HG03565 (cell line): Measurements from ENCODE around the gene NDUFA5.
"Not testable (repeated sequence)": the region's sequence is repeated elsewhere in the genome, so short reads cannot be mapped to it uniquely, and the experiment has no call there.

Source experiments
- ATAC-seq: cut with Tn5 transposase; IDR thresholded peaks from one replicate; pipeline ENCODE4 v1.9.1; 2021; ENCODE audit warnings: mild to moderate bottlenecking, moderate library complexity; ENCODE audit not compliant: unreplicated experiment

NDUFA5 gene

GRCh38 chr7:123558289-123558874, 764 bp upstream of the NDUFA5 start:
- ATAC-seq: no peak

GRCh38 chr7:123557016-123557397, 611 bp downstream of the NDUFA5 start:
- ATAC-seq: no peak

- ATAC-seq: no peak
Measured at GRCh38 chr7:123555484-123555883, 2.1 kb downstream of the NDUFA5 start.

GRCh38 chr7:123553159-123553558, 4.5 kb downstream of the NDUFA5 start:
- ATAC-seq: no peak

- ATAC-seq: no peak
Measured at GRCh38 chr7:123552641-123553040, 5.0 kb downstream of the NDUFA5 start.

- not testable (repeated sequence) for ATAC-seq
Measured at GRCh38 chr7:123552134-123552533, 5.5 kb downstream of the NDUFA5 start.

- ATAC-seq: no peak
Measured at GRCh38 chr7:123548406-123548805, 9.2 kb downstream of the NDUFA5 start.

- no peak for ATAC-seq
Measured at GRCh38 chr7:123539871-123540270, 17.7 kb downstream of the NDUFA5 start.

- ATAC-seq: no peak
Measured at GRCh38 chr7:123538897-123539296, 18.7 kb downstream of the NDUFA5 start.

- no peak for ATAC-seq
Measured at GRCh38 chr7:123538189-123538714, 19.4 kb downstream of the NDUFA5 start.

GRCh38 chr7:123537026-123537642, 20.5 kb downstream of the NDUFA5 start:
- no peak for ATAC-seq

- ATAC-seq: no peak
Measured at GRCh38 chr7:123535517-123535916, 22.1 kb downstream of the NDUFA5 start.

GRCh38 chr7:123534383-123535260, 23.0 kb downstream of the NDUFA5 start, which contains the start of gene IQUB:
IQUB (minus strand) TSS chr7:123534595; CDS start chr7:123512340, 22,255 bp downstream.
- ATAC-seq: peak; percentile 75

GRCh38 chr7:123533929-123534382, 23.7 kb downstream of the NDUFA5 start:
- ATAC-seq: no peak

- no peak for ATAC-seq
Measured at GRCh38 chr7:123533553-123533917, 24.1 kb downstream of the NDUFA5 start.

GRCh38 chr7:123532788-123533552, 24.6 kb downstream of the NDUFA5 start:
- peak; percentile 16 for ATAC-seq

- ATAC-seq: not testable (repeated sequence)
Measured at GRCh38 chr7:123532343-123532742, 25.3 kb downstream of the NDUFA5 start.

GRCh38 chr7:123530035-123530591, 27.5 kb downstream of the NDUFA5 start:
- not testable (repeated sequence) for ATAC-seq

- no peak for ATAC-seq
Measured at GRCh38 chr7:123528265-123528664, 29.4 kb downstream of the NDUFA5 start.

GRCh38 chr7:123527712-123528225, 29.8 kb downstream of the NDUFA5 start:
- not testable (repeated sequence) for ATAC-seq
